Prostate gland (tissue), 2 donors: ENCODE results near the gene SPOCK1.

Experiments
- CTCF ChIP-seq, 4 experiments: fragments of 200-600 bp in 2 of 4; fragments of 450-650 bp in 2 of 4; sonication (generic) in 2 of 4; IDR thresholded peaks; 1 replicate in 3 of 4; 2 replicates in 1 of 4; pipeline ENCODE4 v1.5.1; 2016 to 2019; ENCODE audit warnings: antibody characterized with exemption in 4 of 4, mild to moderate bottlenecking in 2 of 4, moderate library complexity in 2 of 4
- POLR2A ChIP-seq: fragments of 450-650 bp; IDR thresholded peaks from one replicate; pipeline ENCODE4 v1.6.1; 2016; ENCODE audit warnings: antibody characterized with exemption, mild to moderate bottlenecking
- POLR2AphosphoS5 ChIP-seq: sonication (generic); formaldehyde crosslinking; IDR thresholded peaks from one replicate; pipeline ENCODE4 v1.6.1; 2017; ENCODE audit warnings: antibody characterized with exemption

GRCh38 chr5:137105351-137106035 lies 393.6 kb downstream of the SPOCK1 start:
- TF ChIP-seq CTCF (IDR thresholded peaks at IDR 0.05) (no peak), POLR2A (no peak), POLR2AphosphoS5 (no peak)
